Measurements from ENCODE around the gene SLC7A11.

DNA sequence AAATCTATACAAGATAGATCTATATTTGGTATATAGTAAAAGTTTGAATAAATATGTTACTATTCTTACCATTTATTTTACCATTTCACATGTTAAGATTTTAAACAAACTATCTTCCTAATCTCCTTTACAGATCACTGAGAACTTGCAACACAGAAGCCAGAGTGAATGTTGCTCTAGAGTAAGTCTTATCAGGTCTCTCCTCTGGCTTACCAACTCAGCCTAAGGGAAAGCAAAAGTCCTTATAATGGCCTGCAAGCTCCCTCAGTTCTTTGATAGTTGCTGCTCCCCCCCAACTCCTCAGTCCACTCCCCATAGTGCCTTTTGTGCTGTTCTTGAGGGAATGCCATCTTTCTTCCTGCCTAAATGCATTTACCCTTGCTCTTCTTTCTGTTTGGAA is 25.7 kb upstream of the SLC7A11 start:
- TF ChIP-seq, protein P1, sequence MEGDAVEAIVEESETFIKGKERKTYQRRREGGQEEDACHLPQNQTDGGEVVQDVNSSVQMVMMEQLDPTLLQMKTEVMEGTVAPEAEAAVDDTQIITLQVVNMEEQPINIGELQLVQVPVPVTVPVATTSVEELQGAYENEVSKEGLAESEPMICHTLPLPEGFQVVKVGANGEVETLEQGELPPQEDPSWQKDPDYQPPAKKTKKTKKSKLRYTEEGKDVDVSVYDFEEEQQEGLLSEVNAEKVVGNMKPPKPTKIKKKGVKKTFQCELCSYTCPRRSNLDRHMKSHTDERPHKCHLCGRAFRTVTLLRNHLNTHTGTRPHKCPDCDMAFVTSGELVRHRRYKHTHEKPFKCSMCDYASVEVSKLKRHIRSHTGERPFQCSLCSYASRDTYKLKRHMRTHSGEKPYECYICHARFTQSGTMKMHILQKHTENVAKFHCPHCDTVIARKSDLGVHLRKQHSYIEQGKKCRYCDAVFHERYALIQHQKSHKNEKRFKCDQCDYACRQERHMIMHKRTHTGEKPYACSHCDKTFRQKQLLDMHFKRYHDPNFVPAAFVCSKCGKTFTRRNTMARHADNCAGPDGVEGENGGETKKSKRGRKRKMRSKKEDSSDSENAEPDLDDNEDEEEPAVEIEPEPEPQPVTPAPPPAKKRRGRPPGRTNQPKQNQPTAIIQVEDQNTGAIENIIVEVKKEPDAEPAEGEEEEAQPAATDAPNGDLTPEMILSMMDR (IDR thresholded peaks at IDR 0.05; ENCODE audit: insufficient read depth, low read length), result no peak
- no peak for TF ChIP-seq POLR2AphosphoS5 (IDR thresholded peaks at IDR 0.05; ENCODE audit: low read depth)

Data from HL-60 (cell line).